Stimulated activated CD4-positive, alpha-beta T cell treated with anti-CD3 and anti-CD28 coated beads, Interleukin-2, amount 100 ng/mL, for 4 hours (primary cell): Measurements from ENCODE around the gene POLR2A.
"Not testable (repeated sequence)": the region's sequence is repeated elsewhere in the genome, so short reads cannot be mapped to it uniquely, and the experiment has no call there.

ENCODE experiments used
- DNase-seq: peaks from one replicate; pipeline ENCODE4 v3.0.0-alpha.2; 2020; ENCODE audit warnings: low read depth

The POLR2A gene

GRCh38 chr17:7460850-7461660 lies 23.1 kb upstream of the POLR2A start:
- DNase-seq, result no peak

- no peak for DNase-seq
These were observed 21.4 kb upstream of the POLR2A start for GRCh38 chr17:7462474-7463371.

- DNase-seq, result no peak
These were observed 20.8 kb upstream of the POLR2A start for GRCh38 chr17:7463372-7463846.

DNA sequence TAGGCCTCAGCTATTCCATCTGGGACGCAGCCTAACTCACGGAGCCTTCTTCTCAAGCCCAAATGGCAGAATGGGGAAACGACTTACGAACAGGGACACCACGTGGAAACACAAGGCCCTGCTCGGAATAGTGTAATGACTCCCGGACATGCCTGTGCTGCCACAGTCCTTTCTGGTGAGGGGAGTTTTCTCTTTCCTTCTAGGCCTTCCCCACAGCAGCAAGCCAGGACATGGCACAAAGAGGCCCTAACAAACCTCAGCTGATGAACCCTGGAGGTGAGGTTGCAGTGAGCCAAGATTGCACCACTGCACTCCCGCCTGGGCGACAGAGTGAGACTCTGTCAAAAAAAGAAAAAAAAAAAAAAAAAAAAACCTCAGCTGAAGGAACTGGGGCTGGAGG lies 20.1 kb upstream of the POLR2A start:
- DNase-seq, result no peak

- DNase-seq, result no peak
These were observed 18.4 kb upstream of the POLR2A start for GRCh38 chr17:7465597-7466275.

- no peak for DNase-seq
These were observed 17.9 kb upstream of the POLR2A start for GRCh38 chr17:7466318-7466638.

DNA sequence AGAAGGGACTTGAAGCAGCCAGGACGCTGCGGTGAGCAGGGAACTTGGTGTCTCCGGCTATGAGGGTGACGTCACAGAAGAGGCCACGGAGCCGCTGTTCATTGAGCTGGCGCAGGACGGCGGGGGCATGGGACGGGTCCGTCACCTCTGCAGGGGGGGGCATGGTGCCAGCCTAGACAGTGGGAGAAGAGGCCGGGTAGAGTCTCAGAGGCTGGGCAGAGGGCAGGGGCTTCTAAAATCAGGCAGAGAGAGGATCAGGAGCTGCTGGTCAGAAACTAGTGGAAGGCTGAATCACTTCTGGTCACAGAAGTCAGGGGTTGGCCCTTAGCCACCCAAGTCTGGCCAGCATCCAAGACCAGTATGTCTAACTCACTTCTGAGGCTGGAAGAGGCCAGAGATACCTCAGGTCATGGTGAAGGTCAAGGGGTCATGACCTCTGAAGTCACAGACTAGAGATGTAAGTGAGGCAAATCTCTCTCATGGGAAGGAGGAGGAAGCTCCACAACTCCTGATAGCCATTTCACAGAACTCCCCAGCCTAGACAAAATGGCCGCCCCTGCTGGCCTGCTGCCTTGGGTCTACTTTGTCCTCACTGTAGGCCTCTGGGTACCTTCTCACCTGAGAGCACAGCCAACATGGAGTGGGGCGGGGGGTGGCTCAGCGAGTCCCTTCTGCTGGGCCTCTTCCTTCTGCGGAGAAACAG lies 17.4 kb upstream of the POLR2A start:
- DNase-seq, result no peak

DNA sequence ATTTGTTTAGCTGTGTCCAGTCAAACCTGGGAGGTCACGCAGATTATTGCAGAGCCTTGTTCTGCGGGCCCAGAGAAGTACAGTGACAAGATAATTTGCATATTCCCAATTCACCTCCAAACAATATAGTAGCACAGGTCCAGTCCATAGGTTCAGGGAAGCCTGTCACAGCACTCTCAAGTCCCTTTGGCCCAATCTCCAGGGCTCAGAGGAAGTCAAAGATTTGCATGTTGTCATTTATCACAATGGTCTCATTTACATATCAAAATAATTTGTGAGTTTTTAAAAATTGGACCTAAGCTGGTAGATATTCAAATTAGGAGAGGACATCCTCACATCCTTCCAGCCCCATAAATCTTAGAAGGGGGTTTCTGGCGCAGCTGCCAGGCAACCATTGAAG lies 16.7 kb upstream of the POLR2A start:
- DNase-seq, result no peak

DNA sequence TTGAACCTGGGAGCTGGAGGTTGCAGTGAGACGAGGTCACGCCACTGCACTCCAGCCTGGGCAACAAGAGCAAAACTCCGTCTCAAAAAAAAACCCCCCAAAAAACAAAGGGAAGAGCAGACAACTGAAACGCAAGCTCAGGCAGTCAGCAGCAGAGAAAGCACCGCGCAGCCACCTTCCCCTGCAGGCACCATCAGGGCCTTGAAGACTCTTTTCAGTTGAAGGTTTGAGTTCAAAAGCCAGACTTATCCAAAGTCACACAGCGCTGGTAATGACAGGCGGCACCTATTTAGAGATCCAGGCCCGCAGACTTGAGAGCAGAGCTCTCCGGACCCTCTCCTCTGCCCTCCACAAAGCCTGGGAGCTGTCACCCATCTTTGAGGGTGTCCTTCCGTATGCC lies 15.9 kb upstream of the POLR2A start:
- no peak for DNase-seq

DNA sequence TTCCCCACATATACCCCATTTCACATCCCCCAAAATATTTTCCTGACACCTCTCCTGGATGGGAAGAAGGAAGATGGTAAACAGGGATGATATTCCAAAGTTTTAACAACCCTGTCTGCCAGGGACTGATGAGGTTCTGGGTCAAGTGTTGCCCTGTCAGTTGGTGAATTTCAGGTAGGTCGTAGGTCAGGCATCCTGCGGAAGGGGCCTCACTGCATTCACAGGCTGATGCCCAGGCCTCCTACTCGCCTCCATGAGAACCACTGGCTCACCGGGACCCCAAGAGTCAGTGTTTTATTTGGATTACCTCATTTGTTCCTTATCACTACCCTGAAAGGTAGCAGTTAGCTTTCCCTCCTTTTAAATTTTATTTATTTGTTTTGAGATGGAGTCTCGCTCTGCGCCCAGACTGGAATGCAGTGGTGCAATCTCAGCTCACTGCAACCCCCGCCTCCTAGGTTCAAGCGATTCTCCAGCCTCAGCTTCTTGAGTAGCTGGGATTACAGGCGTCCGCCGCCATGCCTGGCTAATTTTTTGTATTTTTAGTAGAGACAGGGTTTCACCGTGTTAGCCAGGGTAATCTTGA lies 15.3 kb upstream of the POLR2A start:
- DNase-seq, result no peak

DNA sequence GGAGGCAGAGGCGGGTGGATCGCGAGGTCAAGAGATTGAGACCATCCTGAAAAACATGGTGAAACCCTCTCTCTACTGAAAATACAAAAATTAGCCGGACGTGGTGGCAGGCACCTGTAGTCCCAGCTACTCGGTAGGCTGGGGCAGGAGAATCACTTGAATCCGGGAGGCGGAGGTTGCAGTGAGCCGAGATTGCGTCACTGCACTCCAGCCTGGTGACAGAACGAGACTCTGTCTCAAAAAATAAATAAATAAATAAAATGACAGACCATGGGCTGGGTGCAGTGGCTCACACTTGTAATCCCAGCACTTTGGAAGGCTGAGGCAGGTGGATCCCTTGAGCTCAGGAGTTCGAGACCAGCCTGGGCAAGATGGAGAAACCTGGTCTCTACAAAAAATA lies 14.3 kb upstream of the POLR2A start:
- DNase-seq, result not testable (repeated sequence)

DNA sequence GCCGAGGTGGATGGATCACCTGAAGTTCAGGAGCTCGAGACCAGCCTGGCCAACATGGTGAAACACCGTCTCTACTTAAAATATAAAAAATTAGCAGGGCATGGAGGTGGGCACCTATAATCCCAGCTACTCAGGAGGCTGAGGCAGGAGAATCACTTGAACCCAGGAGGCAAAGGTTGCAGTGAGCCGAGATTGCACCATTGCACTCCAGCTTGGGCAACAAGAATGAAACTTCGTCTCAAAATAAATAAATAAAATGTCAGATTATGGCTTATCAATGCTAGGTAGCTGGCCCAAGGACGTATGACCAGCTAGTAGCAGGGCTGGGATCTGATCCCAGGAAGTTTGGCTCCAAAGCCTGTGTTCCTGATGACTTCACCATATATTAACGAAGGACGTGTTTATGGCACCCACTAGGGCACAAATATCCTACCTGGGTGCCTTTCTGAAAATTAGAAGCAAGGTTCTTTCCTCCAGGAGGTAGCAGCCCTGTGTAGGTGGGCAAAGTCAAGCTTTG lies 13.7 kb upstream of the POLR2A start:
- DNase-seq, result not testable (repeated sequence)

DNA sequence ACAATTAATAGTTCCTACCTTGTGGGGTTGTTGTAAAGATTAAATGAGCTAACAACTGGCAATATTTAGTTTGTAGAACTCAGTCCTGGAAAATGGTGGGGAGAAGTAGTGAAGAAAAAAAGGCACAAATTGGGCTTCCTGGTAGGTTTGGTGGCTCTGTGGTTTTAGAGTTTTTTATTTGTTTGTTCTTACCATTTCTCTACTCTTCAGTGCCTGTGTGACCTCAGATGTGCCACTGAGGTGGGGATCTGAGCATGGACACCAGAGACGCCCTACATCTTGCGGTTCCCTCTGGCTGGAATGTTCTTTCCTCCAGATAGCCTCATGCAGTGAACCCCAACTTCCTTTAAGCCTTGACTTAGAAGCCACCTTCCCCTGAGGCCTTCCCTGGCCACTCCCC lies 12.4 kb upstream of the POLR2A start:
- DNase-seq, result no peak

- not testable (repeated sequence) for DNase-seq
These were observed 9.4 kb upstream of the POLR2A start for GRCh38 chr17:7474767-7475166.

DNA sequence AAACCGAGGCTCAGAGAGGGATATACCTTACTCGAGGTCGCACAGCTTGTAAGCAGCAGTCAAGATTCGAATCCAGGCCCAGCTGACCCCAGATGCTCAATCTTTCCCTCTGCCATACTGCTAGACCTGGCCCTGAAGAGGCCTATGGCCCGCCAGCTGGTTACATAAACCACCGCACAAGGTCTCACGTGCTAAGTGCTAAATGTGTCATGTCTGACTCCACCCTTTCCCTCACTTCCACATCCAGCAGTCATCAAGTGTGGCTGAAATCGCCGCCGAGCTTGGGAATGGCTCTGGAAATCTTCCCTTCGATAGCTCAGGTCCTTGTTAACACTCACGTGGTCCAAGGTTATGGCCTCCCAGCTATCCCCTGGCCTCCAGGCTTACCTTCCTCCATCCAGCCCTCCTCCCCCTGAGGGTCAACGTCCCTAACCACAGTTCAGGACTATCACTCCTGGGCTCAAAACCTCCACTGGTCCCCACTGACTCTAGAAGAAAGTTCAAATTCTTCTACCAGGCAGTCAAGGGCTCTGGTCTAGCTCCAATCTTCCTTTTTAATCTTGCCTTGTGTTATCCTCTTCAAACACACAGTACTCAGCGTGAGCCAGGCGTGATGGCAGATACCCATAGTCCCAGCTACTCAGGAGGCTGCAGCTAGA lies 8.3 kb upstream of the POLR2A start:
- no peak for DNase-seq

- DNase-seq, result no peak
These were observed 7.7 kb upstream of the POLR2A start for GRCh38 chr17:7476494-7476893.

DNA sequence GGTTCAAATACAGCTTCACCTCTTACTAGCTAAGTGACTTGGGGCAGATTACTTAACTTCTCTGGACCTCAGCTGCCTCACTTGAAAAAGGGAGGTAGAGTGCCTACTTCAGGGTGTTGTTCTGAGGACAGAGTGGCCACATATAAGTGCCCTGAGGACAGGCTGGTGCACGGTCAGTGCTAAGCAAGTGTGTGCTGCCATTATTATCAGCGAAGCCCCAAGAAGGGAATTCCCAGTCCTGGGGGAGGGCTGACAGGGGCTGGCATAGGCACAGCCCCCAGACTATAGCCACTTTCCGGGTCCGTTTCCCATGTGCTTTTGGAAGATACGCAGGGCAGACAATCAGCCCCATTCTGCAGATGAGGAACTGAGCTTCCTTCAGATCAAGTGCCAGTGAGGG lies 7.2 kb upstream of the POLR2A start:
- DNase-seq, result no peak

- DNase-seq, result peak; percentile 20
These were observed 6.5 kb upstream of the POLR2A start for GRCh38 chr17:7477392-7478275.

DNA sequence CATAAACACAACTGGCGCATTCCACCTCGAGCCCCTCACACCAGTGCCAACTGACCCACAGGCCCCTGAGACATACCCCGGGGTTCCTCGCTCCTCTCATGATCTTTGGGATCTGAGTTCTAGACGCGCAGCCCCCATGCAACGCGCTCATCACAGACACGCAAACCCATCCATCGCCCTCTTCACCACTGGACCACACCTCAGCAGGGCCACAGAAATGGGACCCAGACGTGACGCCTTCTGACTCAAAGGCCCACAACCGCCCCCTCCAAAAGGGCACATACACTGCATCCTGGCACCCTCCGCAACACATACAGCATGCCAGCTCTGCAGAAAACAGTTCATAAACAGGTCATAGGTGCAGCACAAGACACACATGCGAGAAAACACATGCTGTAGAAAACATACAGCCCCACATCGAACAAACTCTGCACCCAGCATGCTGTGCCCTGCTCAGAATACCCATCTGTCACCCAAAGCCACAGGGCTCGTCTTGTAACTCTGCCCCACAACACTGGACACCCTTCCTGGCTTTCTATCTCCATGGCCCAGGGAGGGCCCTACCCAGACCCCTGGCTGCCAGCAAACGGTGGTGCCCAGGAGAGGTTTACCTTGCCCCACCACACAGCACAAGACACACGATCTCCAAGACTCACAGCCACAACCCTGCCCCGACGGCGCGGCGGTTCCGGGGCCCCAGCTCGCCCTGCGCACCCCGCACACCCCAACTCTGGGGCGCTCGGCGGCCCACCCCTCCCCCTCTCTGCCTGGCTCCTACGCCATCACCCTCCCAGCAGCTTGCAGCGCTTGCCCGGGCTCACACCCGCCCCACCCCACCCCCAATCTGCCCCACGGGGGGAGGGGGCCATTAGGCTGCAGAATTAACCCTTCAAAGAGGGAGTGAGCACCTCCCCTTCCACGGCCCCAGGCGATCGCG lies 5.6 kb upstream of the POLR2A start:
- peak; percentile 40 for DNase-seq
